KBM-7 (cell line): ENCODE data around the gene CLDN2.
A peak's percentile ranks its signal among the peaks of the same experiment; 100 is the strongest.

ENCODE experiments used
- DNase-seq: peaks from one replicate; pipeline ENCODE4 v3.0.0-alpha.2; 2015
- in situ Hi-C: fragments of 300-500 bp; cut with MboI; formaldehyde crosslinking; loops from 2 replicates; pipeline ENCODE4 v1.14.3; 2020; ENCODE audit warnings: low sequenced_read_pairs, low pct_unique_long_range_greater_than_20kb, mixed read lengths

The CLDN2 gene

GRCh38 chrX:106912864-106913263, 7.3 kb upstream of the CLDN2 start:
- no peak for DNase-seq
- in situ Hi-C loops = no loop called here

GRCh38 chrX:106917830-106918500, 2.2 kb upstream of the CLDN2 start:
- peak; percentile 32 for DNase-seq

GRCh38 chrX:106921637-106922036, 1.4 kb downstream of the CLDN2 start:
- DNase-seq = no peak
- in situ Hi-C loops = no loop called here

More at GRCh38 chrX:106917830-106918500, 2.2 kb upstream of the CLDN2 start:
- in situ Hi-C loops = no loop called here

GRCh38 chrX:106927023-106927422, 6.8 kb downstream of the CLDN2 start:
- in situ Hi-C loops = no loop called here

GRCh38 chrX:106927700-106928099, 7.5 kb downstream of the CLDN2 start:
- in situ Hi-C loops = no loop called here

More at GRCh38 chrX:106927023-106927422, 6.8 kb downstream of the CLDN2 start:
- no peak for DNase-seq

GRCh38 chrX:106928227-106928626, 8.0 kb downstream of the CLDN2 start:
- in situ Hi-C loops = no loop called here
- no peak for DNase-seq

More at GRCh38 chrX:106927700-106928099, 7.5 kb downstream of the CLDN2 start:
- no peak for DNase-seq

- no peak for DNase-seq
- in situ Hi-C loops = no loop called here
Measured at GRCh38 chrX:106931831-106932491, 11.8 kb downstream of the CLDN2 start.

- in situ Hi-C loops = no loop called here
- no peak for DNase-seq
Measured at GRCh38 chrX:106932492-106932923, 12.3 kb downstream of the CLDN2 start.

- peak; percentile 17 for DNase-seq
- in situ Hi-C loops = no loop called here
Measured at GRCh38 chrX:106932960-106933537, 12.8 kb downstream of the CLDN2 start.

GRCh38 chrX:106933538-106933961, 13.3 kb downstream of the CLDN2 start:
- peak; percentile 56 for DNase-seq
- in situ Hi-C loops = no loop called here

GRCh38 chrX:106935175-106935574, 15.0 kb downstream of the CLDN2 start:
- in situ Hi-C loops = no loop called here
- no peak for DNase-seq

GRCh38 chrX:106936246-106936645, 16.0 kb downstream of the CLDN2 start:
- no peak for DNase-seq
- in situ Hi-C loops = no loop called here

- DNase-seq = no peak
- in situ Hi-C loops = no loop called here
Measured at GRCh38 chrX:106939566-106939965, 19.4 kb downstream of the CLDN2 start.

- DNase-seq = no peak
- in situ Hi-C loops = no loop called here
Measured at GRCh38 chrX:106940068-106940467, 19.9 kb downstream of the CLDN2 start.

- no peak for DNase-seq
- in situ Hi-C loops = no loop called here
Measured at GRCh38 chrX:106946464-106946863, 26.3 kb downstream of the CLDN2 start.

GRCh38 chrX:106948641-106949040, 28.4 kb downstream of the CLDN2 start:
- no peak for DNase-seq
- in situ Hi-C loops = no loop called here

GRCh38 chrX:106949366-106949765, 29.2 kb downstream of the CLDN2 start:
- no peak for DNase-seq
- in situ Hi-C loops = no loop called here

GRCh38 chrX:106950381-106950780, 30.2 kb downstream of the CLDN2 start:
- no peak for DNase-seq
- in situ Hi-C loops = no loop called here

- no peak for DNase-seq
- in situ Hi-C loops = no loop called here
Measured at GRCh38 chrX:106951230-106951629, 31.0 kb downstream of the CLDN2 start.

- in situ Hi-C loops = no loop called here
Measured at GRCh38 chrX:106952089-106952488, 31.9 kb downstream of the CLDN2 start.

More at GRCh38 chrX:106952089-106952488, 31.9 kb downstream of the CLDN2 start:
- DNase-seq = no peak
